NK-92 (cell line): Measurements from ENCODE around the gene OR4C5.
"Not testable (repeated sequence)": the region's sequence is repeated elsewhere in the genome, so short reads cannot be mapped to it uniquely, and the experiment has no call there.

Experiments
- DNase-seq: peaks from one replicate; lab custom pipeline; 2025; ENCODE audit not compliant: unreplicated experiment; lab: John Stamatoyannopoulos, UW

The OR4C5 gene

DNA sequence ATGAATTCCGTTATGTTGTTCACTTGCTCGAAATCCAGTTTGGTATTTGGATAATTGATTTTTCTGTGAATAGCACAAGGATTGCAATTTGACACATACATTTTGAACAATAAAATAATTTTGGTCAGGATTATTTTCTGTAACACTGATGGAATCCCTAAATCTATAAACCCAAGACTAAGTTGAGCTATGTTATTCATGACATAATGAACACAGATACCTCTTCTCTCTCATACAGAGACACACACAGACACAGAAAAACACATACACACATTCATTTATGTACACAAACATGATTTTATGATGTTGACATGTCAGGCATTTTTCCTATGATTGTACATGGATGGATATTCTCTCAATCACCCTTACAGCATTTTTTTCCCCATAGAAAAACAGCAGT is at the start of gene OR4C5:
OR4C5 (minus strand) TSS at position 101 of the 400 bp plus-strand sequence; CDS start at position 101, 0 bp downstream.
- DNase-seq = no peak

GRCh38 chr11:48384670-48385069 is 18.4 kb upstream of the OR4C5 start:
- DNase-seq = no peak

DNA sequence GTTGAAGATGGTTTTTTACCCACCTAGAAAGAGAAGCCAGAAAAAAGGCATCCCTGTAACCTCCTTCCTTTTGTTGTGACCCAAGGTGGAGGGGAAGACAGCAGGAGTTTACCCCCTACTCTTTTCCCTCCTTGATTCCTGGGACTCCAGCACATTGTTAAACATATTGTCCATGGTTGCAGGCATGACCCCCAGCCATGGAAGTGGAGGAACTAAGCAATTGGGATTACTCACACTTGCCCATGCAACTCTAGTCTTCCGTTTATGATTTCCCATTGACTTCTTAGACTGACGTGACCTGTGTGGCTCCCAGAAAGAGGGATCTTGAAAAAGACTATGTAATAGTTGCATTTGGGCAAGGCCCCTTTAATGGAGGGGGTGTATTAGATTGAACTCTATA is 17.9 kb upstream of the OR4C5 start:
- DNase-seq = not testable (repeated sequence)

GRCh38 chr11:48361289-48361688 is 5.0 kb downstream of the OR4C5 start:
- not testable (repeated sequence) for DNase-seq

DNA sequence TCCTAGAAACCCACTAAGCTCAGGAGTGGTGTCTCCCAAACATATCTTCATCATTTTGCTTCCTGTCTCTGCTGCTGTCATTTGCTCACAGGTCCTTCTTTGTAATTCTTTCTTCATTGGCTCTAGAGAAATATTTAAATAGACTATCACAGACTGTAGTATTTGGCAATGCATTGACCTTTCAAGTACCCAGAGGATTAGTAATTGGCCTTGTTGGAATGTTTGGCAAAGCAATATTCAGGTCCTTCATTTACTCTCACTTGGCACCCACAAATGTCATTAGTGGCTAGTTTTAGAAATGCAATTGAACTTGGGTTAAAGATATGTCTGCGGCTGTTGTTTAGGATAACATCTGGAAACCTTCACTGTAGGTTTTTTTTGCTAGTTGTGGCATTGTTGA is 11.6 kb downstream of the OR4C5 start:
- no peak for DNase-seq

DNA sequence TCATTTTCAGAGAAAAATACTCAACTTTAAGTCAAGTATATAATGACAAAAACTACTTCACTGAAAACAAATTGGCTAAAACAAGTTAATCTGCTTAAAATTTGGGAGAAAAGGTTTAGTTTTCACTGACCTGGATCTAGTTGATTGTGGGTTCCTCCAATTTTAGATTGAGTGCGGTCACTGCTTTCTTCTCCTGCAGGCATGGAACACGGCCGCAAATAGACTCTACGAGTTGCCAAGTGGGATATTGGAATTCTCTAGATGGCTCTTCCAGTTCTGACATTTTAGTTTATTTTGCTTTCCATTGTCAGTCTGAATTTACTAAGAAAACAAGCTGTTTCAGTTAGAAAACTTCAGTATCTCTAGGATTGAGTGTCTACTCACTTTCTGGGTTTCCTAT is 12.3 kb downstream of the OR4C5 start:
- DNase-seq = no peak

DNA sequence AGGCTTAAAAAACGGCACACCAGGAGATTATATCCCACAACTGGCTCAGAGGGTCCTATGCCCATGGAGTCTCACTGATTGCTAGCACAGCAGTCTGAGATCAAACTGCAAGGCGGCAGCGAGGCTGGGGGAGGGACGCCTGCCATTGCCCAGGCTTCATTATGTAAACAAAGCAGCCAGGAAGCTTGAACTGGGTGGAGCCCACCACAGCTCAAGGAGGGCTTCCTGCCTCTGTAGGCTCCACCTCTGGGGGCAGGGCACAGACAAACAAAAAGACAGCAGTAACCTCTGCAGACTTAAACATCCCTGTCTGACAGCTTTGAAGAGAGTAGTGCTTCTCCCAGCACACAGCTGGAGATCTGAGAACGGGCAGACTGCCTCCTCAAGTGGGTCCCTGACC is 20.0 kb downstream of the OR4C5 start:
- not testable (repeated sequence) for DNase-seq

- DNase-seq = not testable (repeated sequence)
Measured at GRCh38 chr11:48342505-48342904, 23.8 kb downstream of the OR4C5 start.

DNA sequence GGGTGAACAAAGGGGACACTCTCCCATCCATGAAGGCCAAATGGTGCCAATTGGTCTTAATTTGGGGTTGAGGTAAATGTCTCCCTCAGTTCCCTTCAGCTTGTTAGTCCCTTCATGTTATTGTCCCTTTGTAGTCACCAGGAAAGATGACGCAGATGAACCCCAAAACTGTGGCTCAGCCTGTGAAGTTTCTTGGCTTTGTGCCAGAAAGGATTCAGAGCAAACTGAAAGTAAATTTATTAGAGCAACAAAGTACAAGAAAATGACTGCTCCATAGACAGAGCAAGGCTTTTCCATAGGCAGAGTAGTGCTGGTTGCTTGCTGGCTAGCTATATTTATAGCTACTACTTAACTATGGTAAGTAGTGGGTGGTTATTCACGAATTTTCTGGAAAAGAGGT is 24.8 kb downstream of the OR4C5 start:
- no peak for DNase-seq

GRCh38 chr11:48324620-48325019 is 41.6 kb downstream of the OR4C5 start, which contains the start of gene OR4C3:
Gene OR4C3 (plus strand): TSS chr11:48324920. CDS start chr11:48325022, 102 bp downstream.
- DNase-seq = not testable (repeated sequence)

- not testable (repeated sequence) for DNase-seq
Measured at GRCh38 chr11:48319813-48320212, 46.5 kb downstream of the OR4C5 start.
